ENCODE results near the gene PTPRM.

GRCh38 chr18:8272254-8272653 is 705.1 kb downstream of the PTPRM start:
- TF ChIP-seq CTCF (conservative IDR thresholded peaks at IDR 0.05; ENCODE audit: low read depth in 2 of 2), result no peak
- no peak for TF ChIP-seq POLR2AphosphoS5 (IDR thresholded peaks at IDR 0.05; ENCODE audit: low read depth)
- TF ChIP-seq EZH2 (IDR thresholded peaks at IDR 0.05; ENCODE audit: low read depth, unreplicated experiment), result no peak
